ENCODE data around the gene NECAP2. TPM values are rescaled to one million over a fixed set of nuclear protein-coding genes. Genes with fewer than 3 reads are reported as not detected.

NECAP2 gene
- total and polyA plus RNA-seq, 2 donors (not counting 3 experiments of a cell fraction or from before 2014, with no cell fraction given), result 101 to 148 TPM

DNA sequence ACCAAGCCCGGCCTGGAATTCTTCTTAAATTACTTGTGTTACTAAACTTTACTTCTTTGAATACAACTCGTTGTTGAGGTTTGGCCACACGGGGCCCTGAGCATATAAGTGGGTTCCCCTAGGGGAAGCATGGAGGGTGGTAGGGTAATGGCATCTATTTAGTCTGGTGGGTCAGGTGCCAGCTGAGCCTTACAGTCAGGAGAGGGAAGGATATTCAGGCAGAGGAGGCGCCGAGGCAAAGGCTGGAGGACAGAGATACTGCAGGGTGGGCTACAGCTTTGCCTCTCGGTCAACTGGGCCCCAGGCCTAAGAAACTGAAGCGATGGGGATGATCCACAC, 424 bp upstream of the NECAP2 start:
- Histone ChIP-seq H3K9me1 (replicated peaks; ENCODE audit: control insufficient read depth, extremely low read depth, insufficient read depth, low read length) (no peaks in the 10 kb centered on the region), H3K36me3 (ENCODE audit: control insufficient read depth in 2 of 2, extremely low read depth in 1 of 2, insufficient read depth in 2 of 2, low read length in 2 of 2) (peaks cover 9 to 18% of the 10 kb centered on the region in 2 experiments), H3K4me2 (ENCODE audit: insufficient read depth, low read length) (peak overlapping the region; percentile 23), H3K27ac (ENCODE audit: insufficient read depth, low read depth, low read length) (no peak overlapping the region), H3K4me1 (ENCODE audit: control insufficient read depth, extremely low read depth, insufficient read depth, low read length) (peaks cover 12% of the 10 kb centered on the region), H2AFZ (ENCODE audit: low read depth, low read length) (peak overlapping the region; percentile 83), H3K9ac (replicated peaks; ENCODE audit: extremely low read depth, insufficient read depth, low read length) (no peak overlapping the region), H3K79me2 (ENCODE audit: control insufficient read depth, insufficient read depth, low read length) (peaks cover 33% of the 10 kb centered on the region), H3K4me3 (replicated peaks in 1 of 3; ENCODE audit: insufficient read depth in 1 of 3, low read depth in 1 of 3, low read length in 3 of 3) (no peak overlapping the region), H3K27me3 (ENCODE audit: control insufficient read depth in 2 of 2, insufficient read depth in 2 of 2, low read length in 2 of 2) (no peaks in the 10 kb centered on the region), H4K20me1 (replicated peaks; ENCODE audit: control insufficient read depth, extremely low read depth, insufficient read depth, low read length) (no peaks in the 10 kb centered on the region), H3K9me3 (replicated peaks; ENCODE audit: control insufficient read depth, insufficient read depth, low read length) (no peaks in the 10 kb centered on the region)
- FAIRE-seq, result no peak
- no peak for DNase-seq (ENCODE audit: low read depth, low spot score)
- dilution Hi-C loops (cut with MboI; ENCODE audit: extremely low pct_ligation_motif_present, low sequenced_read_pairs), result no loop called here
- no peak for TF ChIP-seq FOS (IDR thresholded peaks at IDR 0.05; ENCODE audit: borderline replicate concordance, insufficient read depth, low read length)
- TF ChIP-seq, protein P1, sequence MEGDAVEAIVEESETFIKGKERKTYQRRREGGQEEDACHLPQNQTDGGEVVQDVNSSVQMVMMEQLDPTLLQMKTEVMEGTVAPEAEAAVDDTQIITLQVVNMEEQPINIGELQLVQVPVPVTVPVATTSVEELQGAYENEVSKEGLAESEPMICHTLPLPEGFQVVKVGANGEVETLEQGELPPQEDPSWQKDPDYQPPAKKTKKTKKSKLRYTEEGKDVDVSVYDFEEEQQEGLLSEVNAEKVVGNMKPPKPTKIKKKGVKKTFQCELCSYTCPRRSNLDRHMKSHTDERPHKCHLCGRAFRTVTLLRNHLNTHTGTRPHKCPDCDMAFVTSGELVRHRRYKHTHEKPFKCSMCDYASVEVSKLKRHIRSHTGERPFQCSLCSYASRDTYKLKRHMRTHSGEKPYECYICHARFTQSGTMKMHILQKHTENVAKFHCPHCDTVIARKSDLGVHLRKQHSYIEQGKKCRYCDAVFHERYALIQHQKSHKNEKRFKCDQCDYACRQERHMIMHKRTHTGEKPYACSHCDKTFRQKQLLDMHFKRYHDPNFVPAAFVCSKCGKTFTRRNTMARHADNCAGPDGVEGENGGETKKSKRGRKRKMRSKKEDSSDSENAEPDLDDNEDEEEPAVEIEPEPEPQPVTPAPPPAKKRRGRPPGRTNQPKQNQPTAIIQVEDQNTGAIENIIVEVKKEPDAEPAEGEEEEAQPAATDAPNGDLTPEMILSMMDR (IDR thresholded peaks at IDR 0.05; ENCODE audit: extremely low read depth in 1 of 2, insufficient read depth in 1 of 2, low read depth in 1 of 2, low read length in 2 of 2), result no peak
- TF ChIP-seq, protein P2, sequence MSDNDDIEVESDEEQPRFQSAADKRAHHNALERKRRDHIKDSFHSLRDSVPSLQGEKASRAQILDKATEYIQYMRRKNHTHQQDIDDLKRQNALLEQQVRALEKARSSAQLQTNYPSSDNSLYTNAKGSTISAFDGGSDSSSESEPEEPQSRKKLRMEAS (IDR thresholded peaks at IDR 0.05; ENCODE audit: insufficient read depth, insufficient read length), result no peak
- TF ChIP-seq MYC (IDR thresholded peaks at IDR 0.05; ENCODE audit: low read depth, low read length), result no peak
- no peak for TF ChIP-seq GATA2 (IDR thresholded peaks at IDR 0.05; ENCODE audit: insufficient read depth, insufficient read length, low read depth, low read length)
- no peak for TF ChIP-seq POLR2AphosphoS5 (IDR thresholded peaks at IDR 0.05; ENCODE audit: insufficient read depth, low read depth, low read length)
- no peak for TF ChIP-seq JUN (IDR thresholded peaks at IDR 0.05; ENCODE audit: borderline replicate concordance, insufficient read depth, insufficient read length, low read depth)
- TF ChIP-seq POLR2A (IDR thresholded peaks at IDR 0.05; ENCODE audit: low read depth, low read length), result no peak
- TF ChIP-seq EZH2 (IDR thresholded peaks at IDR 0.05; ENCODE audit: borderline replicate concordance, low read depth, low read length, severe bottlenecking), result no peak
- no TSS peak for BruUV-seq (replicated peaks)
- ChIA-PET CTCF (interaction anchor here (0.7 to 2.9 kb wide), 15 partner anchors 8 to 512 kb away, joined by 3 to 24 read pairs (median 4); partner anchors contain the start of genes FBXO42 and SZRD1), POLR2A (interaction anchor here (0.6 kb wide), 2 partner anchors 74 to 292 kb away, joined by 3 to 4 read pairs; no protein-coding TSS in a partner anchor)
- intact Hi-C loops (cut with micrococcal nuclease), result loop anchor here (1.0 to 10.0 kb wide), 6 partner anchors 59 to 235 kb away; partner anchors contain the start of genes FBXO42, NBPF1 and SZRD1
